HT1080 (cell line): ENCODE measurements around the gene CCL26. TPM values are rescaled to one million over a fixed set of nuclear protein-coding genes. Genes with fewer than 3 reads are reported as not detected.

Experiments
- total RNA-seq: library from RNA; depleted of rRNA; stranded (reverse); fragments of >200 nt; shearing (Covaris generic); gene quantifications from 2 replicates; pipeline ENCODE4 v1.2.3, GENCODE V29; 2014; rRNA removed

Gene CCL26
- total RNA-seq, 1 experiment from 2014 or later = not detected

Other genes with a start within 250 kb of the CCL26 start
- 3.3 and 4.6 TPM in 2 replicates for gene HIP1, start 33.3 kb downstream of the CCL26 start, total RNA-seq
- gene CCL24, start 41.6 kb upstream of the CCL26 start, total RNA-seq = not detected in 2 replicates
- 19.0 and 31.2 TPM in 2 replicates for gene RHBDD2, start 106.8 kb upstream of the CCL26 start, total RNA-seq
- 66.8 and 77.2 TPM in 2 replicates for gene POR, start 142.9 kb upstream of the CCL26 start, total RNA-seq
- gene TMEM120A, start 222.4 kb upstream of the CCL26 start, total RNA-seq = 6.6 and 16.9 TPM in 2 replicates